ENCODE data around the gene ANO9.
"Not testable (repeated sequence)": the region's sequence is repeated elsewhere in the genome, so short reads cannot be mapped to it uniquely, and the experiment has no call there.

The ANO9 gene

GRCh38 chr11:405323-405953 is 36.4 kb downstream of the ANO9 start:
- DNase-seq (ENCODE audit: low read depth in 3 of 3, low spot score in 1 of 3) = no peak

GRCh38 chr11:404551-405264 is 37.1 kb downstream of the ANO9 start:
- no peak for DNase-seq (ENCODE audit: low read depth in 3 of 3, low spot score in 1 of 3)

GRCh38 chr11:403761-404431 is 37.9 kb downstream of the ANO9 start:
- no peak for DNase-seq (ENCODE audit: low read depth in 3 of 3, low spot score in 1 of 3)

- no peak for DNase-seq (ENCODE audit: low read depth in 3 of 3, low spot score in 1 of 3)
These were observed 38.6 kb downstream of the ANO9 start for GRCh38 chr11:403021-403760.

GRCh38 chr11:401196-401595 is 40.6 kb downstream of the ANO9 start:
- DNase-seq (ENCODE audit: low read depth in 3 of 3, low spot score in 1 of 3) = not testable (repeated sequence)

GRCh38 chr11:400241-400689 is 41.5 kb downstream of the ANO9 start:
- DNase-seq (ENCODE audit: low read depth in 3 of 3, low spot score in 1 of 3) = no peak

- no peak for DNase-seq (ENCODE audit: low read depth in 3 of 3, low spot score in 1 of 3)
These were observed 42.0 kb downstream of the ANO9 start for GRCh38 chr11:399731-400211.

GRCh38 chr11:398826-399225 is 43.0 kb downstream of the ANO9 start:
- no peak for DNase-seq (ENCODE audit: low read depth in 3 of 3, low spot score in 1 of 3)

- no peak for DNase-seq (ENCODE audit: low read depth in 3 of 3, low spot score in 1 of 3)
These were observed 44.8 kb downstream of the ANO9 start for GRCh38 chr11:396948-397548.

- DNase-seq (ENCODE audit: low read depth in 3 of 3, low spot score in 1 of 3) = no peak
These were observed 45.3 kb downstream of the ANO9 start for GRCh38 chr11:396511-396947.

- no peak for DNase-seq (ENCODE audit: low read depth in 3 of 3, low spot score in 1 of 3)
These were observed 45.9 kb downstream of the ANO9 start for GRCh38 chr11:395866-396265.

GRCh38 chr11:394858-395655 is 46.8 kb downstream of the ANO9 start:
- DNase-seq (ENCODE audit: low read depth in 3 of 3, low spot score in 1 of 3) = no peak

GRCh38 chr11:394034-394857 is 47.6 kb downstream of the ANO9 start, which contains the start of gene PKP3:
PKP3 (plus strand) TSS chr11:394209; CDS start chr11:394293, 84 bp downstream.
- DNase-seq (ENCODE audit: low read depth in 3 of 3, low spot score in 1 of 3) = no peak

GRCh38 chr11:393219-394033 is 48.4 kb downstream of the ANO9 start:
- no peak for DNase-seq (ENCODE audit: low read depth in 3 of 3, low spot score in 1 of 3)

- no peak for DNase-seq (ENCODE audit: low read depth in 3 of 3, low spot score in 1 of 3)
These were observed 49.6 kb downstream of the ANO9 start for GRCh38 chr11:392102-392777.

GRCh38 chr11:391117-392017 is 50.4 kb downstream of the ANO9 start:
- DNase-seq (ENCODE audit: low read depth in 3 of 3, low spot score in 1 of 3) = no peak

GRCh38 chr11:390175-390574 is 51.6 kb downstream of the ANO9 start:
- DNase-seq (ENCODE audit: low read depth in 3 of 3, low spot score in 1 of 3) = no peak

All from stimulated activated CD4-positive, alpha-beta T cell treated with anti-CD3 and anti-CD28 coated beads, TNF-alpha, amount 100 ng/mL, for 1 hour (primary cell).